HG02642 (cell line): ENCODE data around the gene IL22.

ENCODE experiments used
- ATAC-seq: cut with Tn5 transposase; IDR thresholded peaks from one replicate; pipeline ENCODE4 v1.9.1; 2021; ENCODE audit warnings: mild to moderate bottlenecking; ENCODE audit not compliant: unreplicated experiment, poor library complexity

IL22 gene

DNA sequence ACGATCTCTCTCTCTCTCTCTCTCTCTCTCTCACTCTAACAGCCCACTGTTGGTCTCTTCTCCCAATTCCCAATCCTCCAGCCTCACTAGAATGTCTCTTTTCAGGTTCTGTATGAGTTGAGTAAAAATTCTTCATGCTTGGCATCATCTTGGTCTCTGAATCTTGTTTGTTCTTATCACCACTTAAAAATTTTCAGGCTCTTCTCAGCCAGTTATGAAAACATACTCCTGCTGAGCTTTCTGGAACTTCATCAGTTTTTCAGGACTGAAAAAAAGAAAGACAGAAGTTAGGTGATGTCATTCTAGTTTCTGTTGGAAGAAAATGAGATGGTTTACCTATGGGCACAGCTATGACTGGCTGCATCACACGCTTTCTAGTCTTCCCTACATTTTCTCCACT, 11.5 kb upstream of the IL22 start:
- ATAC-seq: no peak

DNA sequence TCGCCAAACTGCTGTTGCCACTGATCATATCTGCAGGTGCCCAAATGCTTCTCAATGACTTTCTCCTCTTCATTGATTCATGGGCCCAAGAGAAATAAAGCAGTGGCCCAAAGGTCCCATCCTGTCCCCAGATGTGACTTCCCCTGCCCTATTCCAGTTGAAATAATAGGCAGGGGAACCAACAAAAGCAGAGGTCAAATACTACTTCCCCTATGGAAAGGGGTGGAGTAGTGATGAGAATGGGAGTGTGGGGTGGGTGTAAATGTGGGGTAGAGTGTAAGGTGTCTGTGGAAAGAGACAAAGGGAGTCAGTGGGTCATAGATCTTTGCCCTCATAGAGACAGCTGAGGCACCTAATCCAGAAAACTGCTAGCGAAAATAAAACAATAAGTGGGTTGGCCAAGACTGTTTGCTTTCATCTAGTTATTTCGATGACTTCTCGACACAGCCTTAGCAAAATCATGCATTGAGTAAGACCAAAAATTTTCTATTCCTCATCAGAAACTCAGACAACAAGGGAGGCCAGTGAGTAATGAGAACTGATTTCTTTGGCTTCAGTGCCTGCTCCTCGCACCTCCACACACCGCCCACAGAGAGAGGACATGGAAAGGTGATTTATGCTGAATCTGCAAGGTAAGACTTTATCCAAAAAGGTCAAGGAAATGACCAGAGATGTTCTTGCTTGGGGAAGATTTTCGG, 10.9 kb upstream of the IL22 start:
- no peak for ATAC-seq

DNA sequence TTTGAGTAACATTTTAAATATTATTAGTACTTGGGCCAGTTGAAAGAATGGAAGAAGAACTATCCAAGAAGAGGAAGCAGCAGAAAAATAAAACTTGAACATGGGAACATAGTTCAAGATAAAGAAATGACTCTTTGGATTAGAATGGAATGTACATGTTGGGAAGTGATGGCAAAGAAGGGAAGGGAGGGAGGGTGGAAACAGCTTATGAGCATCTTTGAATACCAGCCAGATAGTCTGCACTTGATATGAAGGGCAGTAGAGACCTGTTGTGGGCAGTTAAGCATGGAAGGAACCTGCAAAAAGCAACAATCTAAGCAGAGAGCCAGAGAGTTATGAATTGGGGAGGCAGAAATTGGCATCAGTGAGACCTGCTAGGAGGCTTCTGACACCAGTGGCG, 10.0 kb upstream of the IL22 start:
- no peak for ATAC-seq

DNA sequence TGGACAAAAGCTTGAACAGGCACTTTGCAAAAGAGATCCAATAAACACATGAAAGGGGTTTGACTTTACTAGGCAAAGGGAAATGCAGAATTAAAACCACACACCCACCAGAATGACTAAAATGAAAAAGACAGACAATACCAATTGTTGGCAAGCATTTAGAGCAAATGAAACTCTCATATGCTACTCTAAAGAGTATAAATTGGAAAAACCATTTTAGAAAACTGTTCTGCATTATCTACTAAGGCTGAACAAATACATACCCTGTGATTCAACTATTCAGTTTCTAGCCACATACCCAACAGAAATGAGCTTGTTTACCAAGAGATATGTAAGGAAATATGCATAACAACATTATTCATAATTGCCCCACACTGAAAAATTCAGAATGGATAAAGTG, 8.5 kb upstream of the IL22 start:
- ATAC-seq: no peak

DNA sequence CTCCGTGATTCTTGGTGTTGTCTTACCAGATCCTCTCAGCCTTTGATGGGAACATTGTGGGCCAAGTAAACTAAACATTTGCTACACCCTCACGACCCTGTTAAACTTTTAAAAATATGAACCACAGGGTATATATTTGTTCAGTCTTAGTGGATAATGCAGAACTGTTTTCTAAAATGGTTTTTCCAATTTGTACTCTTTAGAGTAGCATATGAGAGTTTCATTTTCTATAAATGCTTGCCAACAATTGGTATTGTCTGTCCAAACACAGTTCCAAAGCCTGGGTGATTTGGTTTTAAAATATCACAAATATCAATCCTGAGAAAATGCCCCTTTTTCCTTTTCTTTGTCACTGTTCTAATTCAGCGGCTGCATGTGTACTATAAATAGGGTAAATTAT, 6.7 kb upstream of the IL22 start:
- no peak for ATAC-seq

DNA sequence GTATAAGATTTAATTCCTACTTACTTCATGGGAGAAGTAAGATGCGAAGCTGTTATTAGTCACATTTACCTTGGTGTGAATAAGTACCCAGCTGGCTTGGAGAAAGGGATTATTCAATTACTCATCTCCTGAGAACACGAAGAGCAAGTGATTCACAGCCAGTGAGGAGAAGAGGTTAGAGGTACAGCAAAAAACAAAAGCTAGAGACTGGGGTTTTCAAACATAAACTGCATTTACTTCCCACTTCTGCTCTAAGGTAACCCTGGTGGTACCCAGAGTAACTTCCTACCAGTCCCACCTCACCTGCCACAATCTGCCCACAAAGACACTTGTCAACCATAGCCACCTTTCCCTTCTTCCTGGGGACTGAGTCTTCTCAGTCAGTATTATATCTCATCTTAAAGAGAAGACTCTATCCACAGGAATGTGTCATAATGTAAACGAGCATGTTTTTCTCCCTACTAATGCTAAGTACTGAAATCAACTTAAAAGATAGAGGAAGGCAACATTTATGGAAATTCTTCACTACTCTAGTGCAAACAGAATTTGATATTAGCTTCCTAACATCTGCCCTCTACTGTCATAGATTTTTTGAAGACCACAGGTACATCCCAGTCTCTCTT, 6.0 kb upstream of the IL22 start:
- no peak for ATAC-seq

DNA sequence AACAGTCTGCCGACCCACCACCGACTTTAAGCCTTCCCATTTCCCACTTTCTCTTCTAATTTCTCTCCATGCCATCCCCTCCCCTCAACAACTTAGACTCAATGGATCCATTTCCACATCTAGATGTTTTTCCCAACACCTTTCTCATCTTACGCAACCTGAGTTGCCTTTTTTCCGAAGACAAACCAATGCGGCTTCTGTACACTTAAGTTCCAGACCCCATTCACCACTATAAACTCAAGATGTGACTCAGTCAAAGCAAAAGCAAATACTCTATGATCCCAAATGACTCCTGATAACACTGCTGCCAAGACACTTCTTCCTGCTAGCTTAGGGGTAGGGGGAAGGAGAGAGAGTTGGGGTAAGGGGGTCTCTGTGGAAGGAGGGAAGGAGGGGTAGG, 1.3 kb downstream of the IL22 start:
- no peak for ATAC-seq

DNA sequence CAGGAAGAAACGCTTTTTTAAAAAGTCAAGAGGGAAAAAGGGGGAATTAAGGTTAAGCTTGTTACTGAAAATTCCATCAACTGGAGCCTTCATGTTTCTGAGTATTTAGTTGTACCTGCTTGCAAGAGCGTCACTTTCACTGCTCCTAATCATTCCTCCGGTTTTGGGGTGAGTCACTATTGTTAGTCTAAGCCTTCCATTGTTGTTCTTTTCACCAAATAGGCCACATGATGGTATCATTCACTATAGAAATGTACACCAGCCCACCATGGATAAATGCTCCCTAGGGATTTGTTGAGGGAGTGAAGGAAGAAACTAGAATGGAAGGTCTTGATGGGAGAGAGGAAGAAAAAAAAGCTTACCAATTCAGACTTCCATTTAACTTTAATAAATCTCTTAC, 3.0 kb downstream of the IL22 start:
- no peak for ATAC-seq

DNA sequence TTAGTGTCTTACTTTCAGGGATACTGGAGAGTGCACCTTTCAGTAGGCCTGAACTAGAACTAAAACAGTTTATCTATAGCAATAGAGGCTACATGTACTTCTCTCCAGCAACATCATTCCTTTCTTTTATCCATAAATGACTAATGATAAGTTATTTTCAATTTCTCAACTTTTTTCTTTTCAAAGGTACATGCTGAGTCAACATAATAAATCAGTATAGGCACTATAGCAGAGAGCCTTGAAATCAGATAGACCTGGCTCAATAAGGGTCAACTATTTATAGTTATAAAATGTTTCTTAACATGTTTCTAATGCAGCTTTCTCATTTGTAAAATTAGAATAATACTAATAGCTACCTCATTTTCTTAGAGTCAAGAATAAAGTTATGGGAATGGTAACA, 5.6 kb downstream of the IL22 start:
- no peak for ATAC-seq

DNA sequence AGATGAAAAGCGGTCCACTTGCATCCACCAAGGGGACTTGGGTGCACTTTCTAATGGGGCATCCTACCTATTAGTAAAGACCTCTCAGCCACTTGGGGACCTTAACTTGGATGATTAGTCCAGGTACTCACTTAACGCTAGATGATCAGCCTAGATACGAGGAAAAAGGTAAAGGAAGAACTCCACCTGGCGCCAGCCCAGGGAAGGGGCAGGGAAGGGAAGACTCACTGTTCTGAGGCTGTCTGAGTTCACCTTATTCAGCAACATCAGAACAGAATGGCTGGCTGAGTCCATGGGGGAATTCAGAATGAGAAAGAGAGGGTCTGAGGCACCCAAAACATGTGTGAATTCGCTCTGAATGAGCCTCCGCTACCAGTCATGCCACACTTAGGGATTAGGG, 7.1 kb downstream of the IL22 start:
- ATAC-seq: no peak

DNA sequence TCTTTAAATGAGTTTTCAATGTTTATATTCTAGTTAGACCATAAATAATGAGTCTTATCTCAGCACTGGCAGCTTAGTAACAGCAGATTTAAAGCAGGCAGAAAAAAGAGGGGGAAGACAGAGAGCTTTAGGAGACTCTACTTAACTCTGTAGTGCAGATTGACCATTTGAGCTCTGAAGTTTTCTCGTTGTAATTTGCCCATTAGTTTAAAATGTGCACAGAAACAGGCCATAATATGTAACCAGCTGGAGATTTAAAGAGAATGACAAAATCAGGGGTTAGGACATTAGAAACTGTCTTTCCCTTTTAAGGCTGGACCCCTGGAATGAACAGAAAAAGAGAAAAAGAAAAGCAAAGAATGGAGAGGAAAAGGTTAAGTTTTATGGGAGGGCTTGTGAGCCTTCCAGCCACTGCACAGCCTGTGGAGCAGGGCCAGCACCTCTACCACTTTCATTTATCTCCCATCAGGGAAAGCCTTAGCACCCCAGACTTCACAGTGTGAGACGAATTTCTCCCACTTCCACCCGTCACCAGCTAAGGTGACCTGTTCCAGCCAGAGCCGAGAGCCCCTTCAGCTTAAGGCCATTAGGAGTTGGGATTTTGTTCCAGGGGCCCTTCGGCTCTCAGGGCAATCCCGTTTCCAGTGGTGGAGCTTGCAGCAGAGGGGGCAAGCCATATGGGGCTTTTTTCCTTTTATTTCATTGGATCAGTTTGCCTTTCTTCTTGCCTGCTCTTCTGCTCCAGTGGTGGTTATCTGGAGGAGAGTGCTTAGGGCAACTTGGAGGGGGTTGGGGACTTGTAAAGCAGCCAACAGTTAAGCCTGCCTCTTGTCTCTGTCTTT, 8.0 kb downstream of the IL22 start:
- no peak for ATAC-seq

DNA sequence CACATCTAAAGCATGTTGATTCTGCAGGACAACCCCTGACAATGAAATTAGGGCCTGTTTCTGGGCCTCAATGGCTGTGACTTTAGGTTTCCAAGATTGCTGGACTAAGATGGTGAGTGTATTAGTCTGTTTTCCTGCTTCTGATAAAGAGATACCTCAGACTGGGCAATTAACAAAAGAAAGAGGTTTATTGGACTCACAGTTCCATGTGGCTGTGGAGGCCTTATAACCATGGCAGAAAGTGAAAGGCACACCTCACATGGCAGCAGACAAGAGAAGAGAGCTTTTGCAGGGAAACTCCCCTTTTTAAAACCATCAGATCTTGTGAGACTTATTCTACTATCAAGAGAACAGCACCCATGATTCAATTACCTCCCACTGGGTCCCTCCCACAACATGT, 10.6 kb downstream of the IL22 start:
- no peak for ATAC-seq

DNA sequence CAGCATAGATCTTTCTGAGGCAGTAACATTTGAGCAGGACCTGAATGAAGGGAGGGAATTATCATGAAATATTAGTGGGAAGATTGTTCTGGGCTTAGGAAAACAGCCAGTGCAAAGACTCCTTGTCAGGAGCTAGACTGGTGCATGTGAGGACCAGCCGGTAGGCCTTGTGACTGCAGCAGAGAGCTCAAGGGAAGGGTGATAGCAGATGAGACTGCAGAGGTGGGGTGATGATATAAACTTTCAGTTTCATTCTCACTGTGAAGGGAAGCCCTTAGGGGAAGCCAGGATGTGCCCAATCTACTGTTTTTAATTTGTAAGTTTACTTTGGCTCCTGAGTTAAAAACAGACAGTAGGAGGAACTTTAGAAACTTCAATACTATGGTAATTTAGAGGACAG, 12.4 kb downstream of the IL22 start:
- peak; percentile 97 for ATAC-seq

DNA sequence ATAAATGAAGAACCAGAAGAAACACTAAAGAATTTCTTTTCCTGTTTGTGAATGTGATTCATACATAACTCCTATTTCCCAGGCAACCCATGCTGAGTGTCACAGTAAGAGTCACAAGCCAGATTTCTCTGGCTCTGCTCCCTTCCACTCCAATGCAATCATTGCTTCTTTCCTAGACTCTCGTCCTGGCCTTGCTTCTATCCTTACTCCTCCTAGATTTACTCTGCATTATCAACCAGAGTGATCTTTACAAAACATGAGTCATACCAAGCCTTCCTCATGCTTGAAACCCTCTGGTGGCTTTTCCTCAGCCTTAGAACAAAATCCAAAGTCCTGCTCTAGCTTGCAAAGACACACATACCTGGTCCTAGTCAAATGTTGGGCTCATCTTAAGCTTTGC, 13.3 kb downstream of the IL22 start:
- no peak for ATAC-seq

DNA sequence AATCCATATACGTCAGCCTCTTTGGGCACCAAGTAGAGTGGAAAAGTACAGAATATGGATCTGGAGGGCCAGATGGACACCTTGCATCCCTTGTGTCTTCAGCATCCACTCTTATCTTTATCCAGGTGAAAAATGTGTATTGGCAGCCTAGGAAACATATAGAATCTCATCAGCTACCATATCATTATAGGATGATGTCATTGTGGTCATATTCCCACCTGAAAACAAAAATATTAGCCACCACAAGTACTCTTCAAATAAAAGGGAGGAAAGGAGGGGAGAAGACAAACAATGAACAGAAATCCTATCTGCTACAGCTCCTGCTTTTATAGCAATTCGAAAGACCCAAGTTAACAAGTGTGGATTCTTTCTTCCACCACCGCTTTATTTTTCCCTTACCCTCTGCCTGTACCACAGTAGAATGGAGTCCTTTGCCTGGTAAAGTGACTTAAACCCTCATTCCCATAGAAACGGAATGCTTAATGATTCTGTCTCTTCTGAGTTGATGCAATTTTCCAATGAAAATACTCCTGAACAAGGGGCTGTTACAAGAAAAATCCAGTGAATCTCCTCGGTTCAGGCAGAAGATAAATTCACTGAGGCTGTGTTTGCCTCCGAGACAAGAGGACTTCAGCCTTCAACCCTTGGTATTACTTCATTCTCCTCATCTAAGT, 14.0 kb downstream of the IL22 start:
- ATAC-seq: no peak

DNA sequence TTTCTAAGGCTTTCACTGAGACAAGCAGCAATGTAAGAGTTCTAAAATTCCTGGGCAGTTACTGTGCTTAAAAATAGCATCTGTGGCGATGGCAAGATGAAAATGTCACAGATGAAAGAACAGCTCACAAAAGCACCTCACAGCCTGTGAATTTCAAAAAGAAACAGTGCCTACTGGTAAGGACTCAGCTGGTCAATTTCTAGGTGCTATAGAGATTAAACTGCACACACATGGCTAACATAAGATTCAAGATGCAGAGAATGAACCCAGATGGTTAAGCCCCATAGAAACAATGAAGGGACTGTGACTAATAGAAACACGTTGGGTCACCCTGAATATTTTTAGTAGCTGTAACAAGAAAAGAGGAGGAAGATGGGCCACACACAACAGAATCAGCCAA, 15.8 kb downstream of the IL22 start:
- no peak for ATAC-seq

DNA sequence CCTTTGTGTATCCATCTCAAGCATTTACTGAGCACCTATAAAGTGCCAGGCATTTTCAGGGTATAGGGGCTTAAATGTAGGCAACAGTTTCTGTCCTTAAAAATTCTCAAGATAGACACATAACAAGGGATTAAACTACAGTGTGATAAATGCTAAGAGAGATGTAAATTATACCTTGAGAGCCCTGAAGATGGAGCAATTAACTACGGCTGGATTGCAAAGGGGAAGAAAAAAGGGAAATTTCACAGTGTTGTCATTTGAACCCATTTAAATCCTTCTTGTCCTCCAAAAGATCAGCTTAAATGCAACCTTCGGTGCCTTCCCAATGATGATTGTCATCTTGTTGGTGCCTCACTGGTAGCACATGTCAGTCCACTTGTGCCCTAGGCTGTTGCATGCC, 16.3 kb downstream of the IL22 start:
- no peak for ATAC-seq

DNA sequence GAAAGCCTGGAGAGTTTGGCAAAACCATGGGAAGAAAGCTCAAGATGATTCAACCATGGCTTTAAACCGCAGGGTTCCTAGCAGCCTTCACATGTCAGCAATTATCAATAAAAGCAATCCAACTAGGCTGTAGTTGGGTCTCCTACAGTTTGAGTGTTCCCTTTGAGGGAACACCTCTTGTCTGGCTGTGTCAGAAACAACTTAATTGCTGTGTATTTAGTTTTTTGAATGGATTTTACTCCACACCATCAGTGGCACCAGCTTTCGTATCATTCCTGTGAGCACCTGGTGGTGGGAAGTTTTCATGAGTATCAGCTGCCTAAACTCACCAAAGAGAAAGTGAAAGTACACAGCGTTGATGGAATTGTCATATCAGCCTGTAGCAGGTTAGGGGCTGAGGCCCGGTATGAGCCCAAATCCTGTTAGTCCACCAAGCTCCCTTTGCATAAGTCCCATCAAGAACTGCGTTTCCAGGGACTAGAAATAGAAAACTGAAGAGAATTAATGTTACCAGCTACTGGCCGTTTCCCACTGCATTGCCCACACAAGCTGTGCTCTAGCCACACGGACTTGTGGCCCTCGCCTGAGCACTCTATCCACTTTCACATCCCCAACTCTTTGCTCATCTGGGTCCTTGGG, 16.9 kb downstream of the IL22 start:
- peak; percentile 65 for ATAC-seq

DNA sequence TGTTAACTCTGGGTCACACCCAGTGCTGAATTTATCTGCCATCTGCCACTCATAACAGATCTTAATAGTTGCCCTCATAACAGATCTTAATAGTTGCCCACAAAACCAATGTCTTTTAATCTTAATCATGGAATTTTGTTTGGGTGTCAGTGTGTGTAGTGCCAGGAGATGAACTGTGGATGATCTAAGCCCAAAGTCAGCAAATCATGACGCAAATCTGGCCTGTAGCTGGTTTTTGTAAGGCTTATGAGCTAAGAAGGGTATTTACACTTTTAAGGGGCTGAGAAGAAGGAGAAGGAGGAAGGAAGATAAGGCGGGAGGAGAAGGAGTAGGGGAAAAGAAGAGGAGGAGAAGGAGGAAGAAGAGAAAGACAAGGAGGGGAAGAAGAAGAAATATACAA, 17.8 kb downstream of the IL22 start:
- no peak for ATAC-seq

DNA sequence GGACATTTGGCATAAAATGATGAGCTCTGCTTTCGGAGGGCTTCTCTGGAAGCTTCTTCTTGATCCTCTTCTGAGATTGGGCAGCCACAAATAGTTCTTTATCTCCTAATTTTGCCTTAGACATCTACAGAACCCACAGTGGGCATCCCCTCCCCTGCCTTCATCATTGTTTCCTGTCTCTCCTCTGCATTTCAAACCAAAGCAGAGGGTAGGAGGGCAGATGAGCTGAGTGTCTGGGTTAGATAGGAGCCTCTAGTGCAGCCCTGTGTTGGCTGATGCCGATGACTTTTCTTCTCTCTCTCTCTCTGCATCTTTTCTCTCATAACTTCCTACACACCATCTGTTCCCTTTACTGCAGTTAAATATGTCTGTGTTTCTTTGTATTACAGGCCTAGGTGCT, 19.3 kb downstream of the IL22 start:
- no peak for ATAC-seq

DNA sequence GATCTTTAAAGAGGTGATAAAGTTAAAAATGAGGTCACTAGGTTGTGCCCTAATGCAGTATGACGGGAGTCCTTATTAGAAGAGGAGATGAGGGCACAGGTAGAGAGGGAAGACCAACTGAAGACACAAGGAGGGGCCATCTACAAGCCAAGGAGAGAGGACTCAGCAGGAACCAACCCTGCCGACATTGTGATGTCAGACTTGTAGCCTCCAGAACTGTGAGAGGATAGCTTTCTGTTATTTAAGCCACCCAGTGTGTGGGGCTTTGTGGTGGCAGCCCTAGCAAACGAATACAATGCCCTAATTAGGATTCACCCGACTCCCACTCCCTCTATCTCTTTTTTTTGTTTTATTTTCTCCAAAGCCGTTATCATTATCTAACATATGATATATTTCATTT, 19.9 kb downstream of the IL22 start:
- no peak for ATAC-seq
